Kidney epithelial cell (primary cell): Measurements from ENCODE around the gene H6PD. TPM values are rescaled to one million over a fixed set of nuclear protein-coding genes. Genes with fewer than 3 reads are reported as not detected.

ENCODE experiments used
- DNase-seq: peaks from one replicate; pipeline ENCODE4 v3.0.0-alpha.2; 2010; ENCODE audit warnings: low read depth
- H3K27me3 ChIP-seq: 2 replicates; pipeline ENCODE4 v1.6.0; 2011; ENCODE audit warnings: low read length; ENCODE audit not compliant: control insufficient read depth, insufficient read depth
- H3K36me3 ChIP-seq: 2 replicates; pipeline ENCODE4 v1.5.1; 2011; ENCODE audit warnings: low read length; ENCODE audit not compliant: control insufficient read depth, insufficient read depth
- H3K4me3 ChIP-seq: 2 replicates; pipeline ENCODE4 v1.5.1; 2011; ENCODE audit warnings: low read depth, mild to moderate bottlenecking, control low read depth, low read length
- CTCF ChIP-seq: IDR thresholded peaks from 2 replicates; pipeline ENCODE4 v1.5.1; 2011; ENCODE audit warnings: mild to moderate bottlenecking, moderate library complexity, low read length, control low read depth, inconsistent platforms; ENCODE audit not compliant: insufficient read depth, poor library complexity, severe bottlenecking
- total RNA-seq: library from RNA; depleted of rRNA; stranded (reverse); fragments of >200 nt; gene quantifications from 2 replicates; pipeline ENCODE4 v1.2.3, GENCODE V29; 2015

H6PD gene
- total RNA-seq, 1 donor from 2014 or later, result 24.4 TPM

GRCh38 chr1:9319208-9319788, 84.7 kb downstream of the H6PD start:
- no peak for DNase-seq
- TF ChIP-seq CTCF, result no peak
- peaks cover 1% of the 10 kb centered on the region for H3K36me3 ChIP-seq
- no peaks in the 10 kb centered on the region for H3K27me3 ChIP-seq
- no peak overlapping the region for H3K4me3 ChIP-seq

GRCh38 chr1:9319789-9320519, 85.4 kb downstream of the H6PD start:
- no peak for TF ChIP-seq CTCF
- Histone ChIP-seq H3K36me3 (peaks cover 1% of the 10 kb centered on the region), H3K4me3 (no peak overlapping the region), H3K27me3 (no peaks in the 10 kb centered on the region)
- DNase-seq, result no peak

Other genes starting within 250 kb of the H6PD start
- gene SLC2A7, start 208.4 kb upstream of the H6PD start, total RNA-seq, result not detected in 2 replicates
- gene SLC2A5, start 165.1 kb upstream of the H6PD start, total RNA-seq, result 0.07 TPM in 1 of 2 replicates, not detected in the other
- gene GPR157, start 105.7 kb upstream of the H6PD start, total RNA-seq, result 6.4 and 9.4 TPM in 2 replicates
- 60.0 and 73.7 TPM in 2 replicates for gene SPSB1, start 58.1 kb downstream of the H6PD start, total RNA-seq